Testis (tissue), 3 donors: Measurements from ENCODE around the gene MRGPRX4. TPM values are rescaled to one million over a fixed set of nuclear protein-coding genes. Genes with fewer than 3 reads are reported as not detected.
"Not testable (repeated sequence)": the region's sequence is repeated elsewhere in the genome, so short reads cannot be mapped to it uniquely, and the experiment has no call there.

ENCODE experiments used
- DNase-seq: peaks from one replicate; pipeline ENCODE4 v3.0.0-alpha.2; 2019
- H3K27ac ChIP-seq, 2 donors: fragments of 200-600 bp; sonication (generic); one replicate each; pipeline ENCODE4 v1.5.1; 2019
- H3K27me3 ChIP-seq: fragments of 200-600 bp; sonication (generic); one replicate; pipeline ENCODE4 v1.5.1; 2019
- H3K36me3 ChIP-seq: fragments of 200-600 bp; sonication (generic); one replicate; pipeline ENCODE4 v1.5.1; 2017; ENCODE audit warnings: low read depth; ENCODE audit errors: missing control alignments
- H3K4me1 ChIP-seq: fragments of 200-600 bp; sonication (generic); one replicate; pipeline ENCODE4 v1.5.1; 2019
- H3K4me3 ChIP-seq, 2 donors: fragments of 200-600 bp; sonication (generic); one replicate each; pipeline ENCODE4 v1.5.1; 2017 to 2019
- H3K9me3 ChIP-seq: fragments of 200-600 bp; sonication (generic); one replicate; pipeline ENCODE4 v1.5.1; 2017
- POLR2A ChIP-seq: fragments of 450-650 bp; IDR thresholded peaks from one replicate; pipeline ENCODE4 v1.6.1; 2017; ENCODE audit warnings: antibody characterized with exemption, mild to moderate bottlenecking, moderate library complexity
- WGBS, 2 donors: methylation state at CpG; one replicate each; pipeline ENCODE4 v1.1.5; 2018; 5-methylcytosine and 5-hydroxymethylcytosine counted together
- intact Hi-C: fragments of 100-400 bp; cut with DNase I; formaldehyde crosslinking; loops from one replicate; pipeline ENCODE4 v1.15.1; 2023; ENCODE audit warnings: low total_unique reads
- polyA plus RNA-seq: library from polyadenylated mRNA; stranded (reverse); fragments of 350-450 nt; fragmentation: Illumina TruSeq; extraction: RNeasy Lipid Tissue Mini Kit (QIAGEN cat#74804); gene quantifications from one replicate; pipeline ENCODE4 v1.2.3, GENCODE V29; 2014; ENCODE audit warnings: low read depth, low replicate concordance; ENCODE audit not compliant: insufficient read depth
- total RNA-seq, 2 donors: library from RNA; depleted of rRNA; stranded (reverse); fragments of >200 nt; gene quantifications; one replicate each; pipeline ENCODE4 v1.2.3, GENCODE V29; 2016
- TF ChIP-seq, protein P1 (sequence below), 3 experiments: fragments of 450-650 bp in 2 of 3; fragments of 200-600 bp in 1 of 3; sonication (generic) in 1 of 3; IDR thresholded peaks; one replicate each; pipeline ENCODE4 v1.5.1; 2016 to 2019; ENCODE audit warnings: antibody characterized with exemption in 3 of 3, mild to moderate bottlenecking in 2 of 3, moderate library complexity in 1 of 3

Gene MRGPRX4
- total and polyA plus RNA-seq, 3 donors from 2014 or later, result not detected

DNA sequence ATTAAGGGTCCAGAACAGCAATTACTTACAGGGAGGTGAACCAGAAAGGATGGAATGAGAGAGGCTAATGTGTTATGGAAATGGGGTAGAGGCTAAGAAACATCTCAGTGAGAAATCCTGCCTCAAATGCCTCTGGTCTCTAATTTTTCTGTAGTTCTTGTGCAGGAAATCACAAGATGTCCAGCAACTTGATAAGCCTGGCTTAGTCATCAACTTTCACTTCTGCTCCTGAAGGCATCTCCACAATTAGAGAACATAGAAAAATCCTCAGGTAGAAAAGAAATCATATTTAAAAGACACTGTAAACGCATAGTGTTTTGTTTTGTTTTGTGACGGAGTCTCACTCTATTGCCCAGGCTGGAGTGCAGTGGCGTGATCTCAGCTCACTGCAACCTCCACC lies 18.7 kb downstream of the MRGPRX4 start:
- 89 to 91% methylated on average over 3 of the region's 3 CpGs for WGBS, 2 donors
- intact Hi-C loops, result no loop called here
- Histone ChIP-seq H3K4me3 (no peak overlapping the region), H3K27ac (no peak overlapping the region), H3K27me3 (no peaks in the 10 kb centered on the region), H3K9me3 (no peaks in the 10 kb centered on the region), H3K4me1 (no peaks in the 10 kb centered on the region), H3K36me3 (no peaks in the 10 kb centered on the region)
- TF ChIP-seq, protein P1, sequence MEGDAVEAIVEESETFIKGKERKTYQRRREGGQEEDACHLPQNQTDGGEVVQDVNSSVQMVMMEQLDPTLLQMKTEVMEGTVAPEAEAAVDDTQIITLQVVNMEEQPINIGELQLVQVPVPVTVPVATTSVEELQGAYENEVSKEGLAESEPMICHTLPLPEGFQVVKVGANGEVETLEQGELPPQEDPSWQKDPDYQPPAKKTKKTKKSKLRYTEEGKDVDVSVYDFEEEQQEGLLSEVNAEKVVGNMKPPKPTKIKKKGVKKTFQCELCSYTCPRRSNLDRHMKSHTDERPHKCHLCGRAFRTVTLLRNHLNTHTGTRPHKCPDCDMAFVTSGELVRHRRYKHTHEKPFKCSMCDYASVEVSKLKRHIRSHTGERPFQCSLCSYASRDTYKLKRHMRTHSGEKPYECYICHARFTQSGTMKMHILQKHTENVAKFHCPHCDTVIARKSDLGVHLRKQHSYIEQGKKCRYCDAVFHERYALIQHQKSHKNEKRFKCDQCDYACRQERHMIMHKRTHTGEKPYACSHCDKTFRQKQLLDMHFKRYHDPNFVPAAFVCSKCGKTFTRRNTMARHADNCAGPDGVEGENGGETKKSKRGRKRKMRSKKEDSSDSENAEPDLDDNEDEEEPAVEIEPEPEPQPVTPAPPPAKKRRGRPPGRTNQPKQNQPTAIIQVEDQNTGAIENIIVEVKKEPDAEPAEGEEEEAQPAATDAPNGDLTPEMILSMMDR (IDR thresholded peaks at IDR 0.05), result no peak
- TF ChIP-seq POLR2A, result no peak
- no peak for DNase-seq

- intact Hi-C loops, result no loop called here
Observed at GRCh38 chr11:18193010-18193409, 20.4 kb downstream of the MRGPRX4 start.

GRCh38 chr11:18196532-18196931 lies 23.9 kb downstream of the MRGPRX4 start:
- no peak for DNase-seq

More at GRCh38 chr11:18193010-18193409, 20.4 kb downstream of the MRGPRX4 start:
- no peak for DNase-seq
- no peaks in the 10 kb centered on the region for H3K36me3 ChIP-seq
- H3K27me3 ChIP-seq, result no peaks in the 10 kb centered on the region
- no peaks in the 10 kb centered on the region for H3K9me3 ChIP-seq
- no peak for TF ChIP-seq POLR2A
- TF ChIP-seq, protein P1 (IDR thresholded peaks at IDR 0.05), result no peak
- WGBS, 2 donors, result 33 to 50% methylated on average over 4 of the region's 4 CpGs
- H3K4me1 ChIP-seq, result no peaks in the 10 kb centered on the region
- no peak overlapping the region for H3K27ac ChIP-seq
- no peak overlapping the region for H3K4me3 ChIP-seq

DNA sequence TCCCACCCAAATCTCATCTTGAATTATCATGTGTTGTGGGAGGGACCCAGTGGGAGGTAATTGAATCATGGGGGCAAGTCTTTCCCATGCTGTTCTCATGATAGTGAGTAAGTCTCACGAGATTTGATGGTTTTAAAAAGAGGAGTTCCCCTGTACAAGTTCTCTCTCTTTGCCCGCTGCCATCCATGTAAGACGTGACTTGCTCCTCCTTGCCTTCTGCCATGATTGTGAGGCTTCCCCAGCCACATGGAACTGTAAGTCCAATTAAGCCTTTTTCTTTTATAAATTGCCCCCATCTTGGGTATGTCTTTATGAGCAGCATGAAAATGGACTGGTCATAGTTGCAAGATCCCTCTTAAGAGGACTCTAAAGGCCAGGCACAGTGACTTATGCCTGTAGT lies 25.1 kb downstream of the MRGPRX4 start:
- DNase-seq, H3K27ac ChIP-seq, H3K9me3 ChIP-seq, H3K4me1 ChIP-seq, H3K27me3 ChIP-seq, H3K36me3 ChIP-seq, intact Hi-C loops, H3K4me3 ChIP-seq: not testable (repeated sequence)
- 54 to 62% methylated on average over 3 of the region's 3 CpGs for WGBS, 2 donors

More at GRCh38 chr11:18196532-18196931, 23.9 kb downstream of the MRGPRX4 start:
- intact Hi-C loops, result no loop called here
- no peaks in the 10 kb centered on the region for H3K4me1 ChIP-seq
- no peak overlapping the region for H3K27ac ChIP-seq
- H3K9me3 ChIP-seq, result no peaks in the 10 kb centered on the region
- no peak overlapping the region for H3K4me3 ChIP-seq
- TF ChIP-seq, protein P1 (IDR thresholded peaks at IDR 0.05), result no peak
- no peak for TF ChIP-seq POLR2A
- H3K27me3 ChIP-seq, result no peaks in the 10 kb centered on the region
- no peaks in the 10 kb centered on the region for H3K36me3 ChIP-seq
- 94 to 98% methylated on average over 2 of the region's 2 CpGs for WGBS, 2 donors

- WGBS, 2 donors, result 29 to 43% methylated on average over 5 to 6 of the region's 6 CpGs
Observed at GRCh38 chr11:18203723-18204122, 31.1 kb downstream of the MRGPRX4 start.

GRCh38 chr11:18204220-18204619 lies 31.6 kb downstream of the MRGPRX4 start:
- no peak overlapping the region for H3K4me3 ChIP-seq
- H3K9me3 ChIP-seq, result no peaks in the 10 kb centered on the region
- no peaks in the 10 kb centered on the region for H3K27me3 ChIP-seq
- TF ChIP-seq POLR2A, result no peak
- TF ChIP-seq, protein P1 (IDR thresholded peaks at IDR 0.05), result no peak
- no peaks in the 10 kb centered on the region for H3K36me3 ChIP-seq
- WGBS, 2 donors, result 74 to 81% methylated on average over 3 of the region's 3 CpGs
- no peak for DNase-seq
- no peak overlapping the region for H3K27ac ChIP-seq
- intact Hi-C loops, result no loop called here
- H3K4me1 ChIP-seq, result no peaks in the 10 kb centered on the region

More at GRCh38 chr11:18203723-18204122, 31.1 kb downstream of the MRGPRX4 start:
- Histone ChIP-seq H3K4me1 (no peaks in the 10 kb centered on the region), H3K27me3 (no peaks in the 10 kb centered on the region), H3K27ac (no peak overlapping the region), H3K9me3 (no peaks in the 10 kb centered on the region), H3K36me3 (no peaks in the 10 kb centered on the region), H3K4me3 (no peak overlapping the region)
- intact Hi-C loops, result no loop called here
- no peak for TF ChIP-seq POLR2A
- DNase-seq, result no peak
